Measurements from ENCODE around the gene SELENOF.

SELENOF gene

DNA sequence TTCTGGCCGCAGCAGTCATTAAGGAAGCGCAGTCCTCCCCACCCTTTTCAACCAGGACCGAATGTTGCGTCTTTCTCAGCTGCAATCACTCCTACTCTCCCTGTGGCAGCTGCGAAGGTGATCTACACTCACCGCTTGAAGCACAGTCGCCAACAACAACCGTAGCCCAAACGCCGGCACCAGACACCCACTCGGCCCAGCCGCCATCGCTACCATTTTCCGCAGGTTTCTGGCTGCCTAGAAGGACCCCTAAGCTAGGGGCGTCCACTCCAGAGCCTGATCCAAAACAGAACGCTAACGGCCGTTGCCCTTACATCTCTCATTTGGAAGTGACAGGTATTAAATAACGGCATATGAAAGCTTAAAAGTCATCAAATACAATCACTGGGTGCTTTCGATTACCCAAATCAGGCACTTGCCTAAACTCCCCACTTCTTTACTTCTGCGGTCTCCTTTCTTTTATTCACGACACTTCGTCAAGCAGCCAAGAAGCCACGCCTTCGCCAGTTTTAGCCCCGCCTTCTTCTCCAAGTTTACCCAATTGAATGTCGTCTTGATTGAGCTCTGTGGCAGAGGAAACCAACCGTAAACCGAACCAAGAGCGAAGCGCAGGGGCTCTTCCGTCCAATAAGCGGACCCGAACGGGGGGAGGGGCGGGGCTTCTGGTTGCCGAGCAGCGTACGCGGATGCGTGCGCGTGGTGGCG lies at the start of gene SELENOF:
SELENOF (minus strand) TSS at position 231 of the 705 bp plus-strand sequence; CDS start at position 216, 15 bp downstream.
- H3K9me3 ChIP-seq (ENCODE audit: control insufficient read depth in 5 of 5, low read length in 5 of 5) = no peaks in the 10 kb centered on the region
- peak within 1 kb of the TSS; percentile 97 for H3K27ac ChIP-seq (ENCODE audit: low read depth, low read length)
- H3K4me3 ChIP-seq (ENCODE audit: low read depth in 1 of 5, low read length in 5 of 5) = peak within 1 kb of the TSS; percentile 95 to 100 (median 99)
- H3K36me3 ChIP-seq (ENCODE audit: control insufficient read depth in 5 of 5, insufficient read depth in 5 of 5, low read length in 5 of 5) = peaks cover 0 to 5% (median 4%) of the 10 kb centered on the region in 5 donors
- peaks cover 8 to 32% (median 29%) of the 10 kb centered on the region in 5 donors for H3K4me1 ChIP-seq (ENCODE audit: control insufficient read depth in 5 of 5, insufficient read depth in 5 of 5, low read length in 5 of 5)
- H3K9ac ChIP-seq (ENCODE audit: low read length in 5 of 5) = peak within 1 kb of the TSS; percentile 85 to 100 (median 96)
- H3K27me3 ChIP-seq (ENCODE audit: control insufficient read depth in 5 of 5, insufficient read depth in 4 of 5, low read length in 5 of 5) = no peaks in the 10 kb centered on the region

DNA sequence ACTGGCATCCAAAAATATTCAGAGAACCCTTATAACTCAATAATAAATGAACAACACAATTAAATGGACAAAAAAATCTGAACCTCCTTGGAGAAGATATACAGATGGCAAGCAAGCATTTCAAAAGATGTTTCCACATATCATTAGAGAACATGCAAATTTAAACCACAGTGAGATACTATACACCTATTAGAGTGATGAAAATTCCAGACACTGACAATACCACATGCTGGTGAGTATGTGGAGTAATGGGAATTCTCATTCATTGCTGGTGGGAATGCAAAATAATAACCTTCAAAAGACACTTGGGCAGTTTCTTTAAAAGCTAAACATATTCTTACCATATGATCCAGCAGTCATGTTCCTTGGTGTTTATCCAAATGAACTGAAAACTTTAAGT lies 46.6 kb upstream of the SELENOF start:
- Histone ChIP-seq H3K36me3 (ENCODE audit: control insufficient read depth in 5 of 5, insufficient read depth in 5 of 5, low read length in 5 of 5) (no peaks in the 10 kb centered on the region), H3K27me3 (ENCODE audit: control insufficient read depth in 5 of 5, insufficient read depth in 4 of 5, low read length in 5 of 5) (no peaks in the 10 kb centered on the region), H3K4me3 (ENCODE audit: low read depth in 1 of 5, low read length in 5 of 5) (no peak overlapping the region)

DNA sequence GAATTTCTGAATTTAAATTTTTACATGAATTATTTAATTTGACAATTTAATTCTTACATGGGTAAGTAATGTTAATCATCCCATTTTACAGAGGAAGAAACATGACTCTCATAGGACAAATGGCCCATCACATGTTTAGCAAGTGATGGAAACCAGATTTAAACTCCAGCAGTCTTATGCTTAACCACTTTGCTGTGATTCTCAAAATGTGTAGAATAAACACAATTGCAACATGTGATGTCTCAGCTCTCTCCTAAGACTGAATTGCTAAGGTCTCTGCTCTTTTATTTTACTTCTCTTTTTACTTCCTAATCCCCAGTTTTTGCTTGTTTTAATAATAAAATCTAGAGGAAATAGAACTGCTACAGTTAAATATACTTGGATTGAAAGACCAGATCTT lies 43.3 kb upstream of the SELENOF start:
- no peak overlapping the region for H3K9ac ChIP-seq (ENCODE audit: low read length in 5 of 5)
- no peak overlapping the region for H3K27ac ChIP-seq (ENCODE audit: low read depth, low read length)
- H3K36me3 ChIP-seq (ENCODE audit: control insufficient read depth in 5 of 5, insufficient read depth in 5 of 5, low read length in 5 of 5) = no peaks in the 10 kb centered on the region
- peaks cover 0 to 6% (median 0%) of the 10 kb centered on the region in 5 donors for H3K4me1 ChIP-seq (ENCODE audit: control insufficient read depth in 5 of 5, insufficient read depth in 5 of 5, low read length in 5 of 5)
- no peak overlapping the region for H3K4me3 ChIP-seq (ENCODE audit: low read depth in 1 of 5, low read length in 5 of 5)
- no peaks in the 10 kb centered on the region for H3K27me3 ChIP-seq (ENCODE audit: control insufficient read depth in 5 of 5, insufficient read depth in 4 of 5, low read length in 5 of 5)
- no peaks in the 10 kb centered on the region for H3K9me3 ChIP-seq (ENCODE audit: control insufficient read depth in 5 of 5, low read length in 5 of 5)

More for the DNA sequence above, 46.6 kb upstream of the SELENOF start:
- Histone ChIP-seq H3K4me1 (ENCODE audit: control insufficient read depth in 5 of 5, insufficient read depth in 5 of 5, low read length in 5 of 5) (no peaks in the 10 kb centered on the region), H3K9me3 (ENCODE audit: control insufficient read depth in 5 of 5, low read length in 5 of 5) (no peaks in the 10 kb centered on the region), H3K27ac (ENCODE audit: low read depth, low read length) (no peak overlapping the region), H3K9ac (ENCODE audit: low read length in 5 of 5) (no peak overlapping the region)

DNA sequence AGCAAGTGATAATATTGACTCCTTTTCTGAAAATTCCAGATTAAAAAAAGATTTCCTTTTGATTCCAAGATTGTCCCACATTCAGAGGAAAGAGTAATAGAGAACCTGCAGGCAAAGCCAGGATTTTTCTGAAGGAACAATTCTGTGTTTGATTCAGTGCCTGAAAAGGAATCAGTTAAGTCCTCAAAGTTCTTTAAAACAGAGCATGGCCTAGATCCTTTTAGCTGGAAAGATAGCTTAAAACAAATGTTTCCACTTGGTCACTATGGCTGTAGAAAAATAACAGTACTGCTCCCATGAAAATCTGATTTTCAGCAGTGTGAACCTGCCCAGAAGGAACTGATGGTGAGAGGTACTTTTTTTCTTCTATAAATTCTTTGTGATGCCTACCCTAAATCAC lies 42.3 kb upstream of the SELENOF start:
- no peaks in the 10 kb centered on the region for H3K9me3 ChIP-seq (ENCODE audit: control insufficient read depth in 5 of 5, low read length in 5 of 5)
- no peak overlapping the region for H3K4me3 ChIP-seq (ENCODE audit: low read depth in 1 of 5, low read length in 5 of 5)
- H3K9ac ChIP-seq (ENCODE audit: low read length in 5 of 5) = no peak overlapping the region
- no peaks in the 10 kb centered on the region for H3K27me3 ChIP-seq (ENCODE audit: control insufficient read depth in 5 of 5, insufficient read depth in 4 of 5, low read length in 5 of 5)
- H3K27ac ChIP-seq (ENCODE audit: low read depth, low read length) = no peak overlapping the region
- peaks cover 0 to 6% (median 0%) of the 10 kb centered on the region in 5 donors for H3K4me1 ChIP-seq (ENCODE audit: control insufficient read depth in 5 of 5, insufficient read depth in 5 of 5, low read length in 5 of 5)
- H3K36me3 ChIP-seq (ENCODE audit: control insufficient read depth in 5 of 5, insufficient read depth in 5 of 5, low read length in 5 of 5) = no peaks in the 10 kb centered on the region

DNA sequence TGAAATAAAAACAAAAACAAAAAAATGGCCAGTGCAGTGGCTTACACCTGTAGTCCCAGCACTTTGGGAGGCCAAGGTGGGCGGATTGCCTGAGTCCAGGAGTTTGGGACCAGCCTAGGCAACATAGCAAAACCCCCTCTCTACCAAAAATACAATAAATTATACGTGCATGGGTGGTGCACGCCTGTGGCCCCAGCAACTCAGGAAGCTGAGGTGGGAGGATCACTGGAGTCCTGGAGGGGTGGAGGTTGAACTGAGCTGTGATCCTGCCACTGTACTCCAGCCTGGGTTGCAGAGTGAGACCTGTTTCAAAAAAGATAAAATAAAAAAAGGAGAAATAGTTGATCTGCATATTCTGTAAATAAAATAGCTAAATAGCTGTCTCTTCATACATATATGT lies 41.8 kb upstream of the SELENOF start:
- Histone ChIP-seq H3K9ac (ENCODE audit: low read length in 5 of 5) (no peak overlapping the region), H3K27ac (ENCODE audit: low read depth, low read length) (no peak overlapping the region), H3K9me3 (ENCODE audit: control insufficient read depth in 5 of 5, low read length in 5 of 5) (no peaks in the 10 kb centered on the region), H3K4me3 (ENCODE audit: low read depth in 1 of 5, low read length in 5 of 5) (no peak overlapping the region), H3K27me3 (ENCODE audit: control insufficient read depth in 5 of 5, insufficient read depth in 4 of 5, low read length in 5 of 5) (no peaks in the 10 kb centered on the region), H3K36me3 (ENCODE audit: control insufficient read depth in 5 of 5, insufficient read depth in 5 of 5, low read length in 5 of 5) (no peaks in the 10 kb centered on the region), H3K4me1 (ENCODE audit: control insufficient read depth in 5 of 5, insufficient read depth in 5 of 5, low read length in 5 of 5) (peaks cover 0 to 10% (median 0%) of the 10 kb centered on the region in 5 donors)

DNA sequence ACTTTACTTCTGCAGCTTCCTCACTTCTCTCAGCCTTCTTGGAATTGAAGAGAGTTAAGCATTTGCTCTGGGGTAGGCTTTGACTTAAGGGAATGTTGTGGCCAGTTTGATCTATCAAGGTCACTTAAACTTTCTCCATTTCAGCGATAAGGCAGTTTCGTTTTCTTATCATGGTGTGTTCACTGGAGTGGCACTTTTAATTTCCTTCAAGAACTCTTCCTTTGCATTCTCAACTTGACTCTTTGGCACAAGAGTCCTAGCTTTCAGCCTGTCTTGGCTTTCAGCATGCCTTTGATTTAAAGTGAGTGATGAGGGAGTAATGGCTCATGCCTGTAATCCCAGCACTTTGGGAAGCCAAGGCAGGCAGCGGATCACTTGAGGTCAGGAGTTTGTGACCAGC lies 39.2 kb upstream of the SELENOF start:
- Histone ChIP-seq H3K9ac (ENCODE audit: low read length in 5 of 5) (no peak overlapping the region), H3K36me3 (ENCODE audit: control insufficient read depth in 5 of 5, insufficient read depth in 5 of 5, low read length in 5 of 5) (no peaks in the 10 kb centered on the region), H3K9me3 (ENCODE audit: control insufficient read depth in 5 of 5, low read length in 5 of 5) (no peaks in the 10 kb centered on the region), H3K4me1 (ENCODE audit: control insufficient read depth in 5 of 5, insufficient read depth in 5 of 5, low read length in 5 of 5) (peaks cover 0 to 13% (median 0%) of the 10 kb centered on the region in 5 donors), H3K27ac (ENCODE audit: low read depth, low read length) (no peak overlapping the region), H3K27me3 (ENCODE audit: control insufficient read depth in 5 of 5, insufficient read depth in 4 of 5, low read length in 5 of 5) (no peaks in the 10 kb centered on the region), H3K4me3 (ENCODE audit: low read depth in 1 of 5, low read length in 5 of 5) (no peak overlapping the region)

DNA sequence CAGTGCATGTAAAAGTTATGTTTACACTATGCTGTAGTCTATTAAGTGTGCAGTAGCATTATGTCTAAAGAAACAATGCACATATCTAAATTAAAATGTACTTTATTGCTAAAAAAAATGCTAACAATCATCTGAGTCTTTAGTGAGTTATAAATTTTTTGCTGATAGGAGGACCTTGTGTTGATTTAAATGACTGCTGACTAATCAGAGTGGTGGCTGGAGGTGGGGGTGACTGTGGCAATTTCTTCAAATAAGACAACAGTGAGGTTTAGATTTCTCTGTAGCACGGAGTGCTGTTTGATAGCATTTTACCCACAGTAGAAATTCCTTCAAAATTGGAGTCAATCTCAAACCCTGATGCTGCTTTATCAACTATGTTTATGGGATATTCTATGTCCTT lies 37.5 kb upstream of the SELENOF start:
- H3K36me3 ChIP-seq (ENCODE audit: control insufficient read depth in 5 of 5, insufficient read depth in 5 of 5, low read length in 5 of 5) = no peaks in the 10 kb centered on the region

DNA sequence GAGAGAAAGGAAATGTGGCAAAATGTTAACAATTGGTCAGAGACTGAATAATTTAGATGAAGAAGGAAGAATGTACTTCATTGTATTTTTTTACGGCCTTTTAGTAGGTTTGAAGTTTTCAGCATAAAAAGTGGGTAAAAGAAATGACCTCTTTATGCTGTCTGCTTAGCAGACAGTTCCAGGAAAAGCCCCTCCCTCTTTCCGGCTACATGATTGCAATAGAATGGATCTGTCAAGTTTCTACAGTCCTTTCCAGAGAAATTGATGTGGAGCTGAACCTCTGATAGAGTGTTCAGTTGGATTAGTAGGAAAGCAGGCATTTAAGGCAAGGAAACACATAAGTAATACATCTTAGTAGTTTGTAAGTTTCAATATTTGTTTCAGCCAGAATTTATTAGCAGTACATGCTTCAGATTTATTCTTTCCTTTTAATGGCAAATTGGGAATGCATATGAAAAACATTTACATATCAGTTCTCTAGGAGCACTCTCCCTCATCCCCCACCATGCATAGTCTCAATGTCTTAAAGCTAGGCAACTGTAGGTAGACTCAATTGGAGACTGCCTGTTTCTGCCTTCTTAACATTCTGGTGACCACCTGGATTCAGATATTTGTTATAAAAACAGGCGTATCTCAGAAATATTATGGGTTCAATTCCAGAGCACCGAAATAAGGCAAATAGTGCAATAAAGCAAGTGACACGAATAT lies 36.9 kb upstream of the SELENOF start:
- Histone ChIP-seq H3K9ac (ENCODE audit: low read length in 5 of 5) (no peak overlapping the region), H3K36me3 (ENCODE audit: control insufficient read depth in 5 of 5, insufficient read depth in 5 of 5, low read length in 5 of 5) (no peaks in the 10 kb centered on the region), H3K9me3 (ENCODE audit: control insufficient read depth in 5 of 5, low read length in 5 of 5) (no peaks in the 10 kb centered on the region), H3K27ac (ENCODE audit: low read depth, low read length) (no peak overlapping the region), H3K4me3 (ENCODE audit: low read depth in 1 of 5, low read length in 5 of 5) (no peak overlapping the region), H3K4me1 (ENCODE audit: control insufficient read depth in 5 of 5, insufficient read depth in 5 of 5, low read length in 5 of 5) (peaks cover 0 to 16% (median 0%) of the 10 kb centered on the region in 5 donors), H3K27me3 (ENCODE audit: control insufficient read depth in 5 of 5, insufficient read depth in 4 of 5, low read length in 5 of 5) (no peaks in the 10 kb centered on the region)

More for the DNA sequence above, 37.5 kb upstream of the SELENOF start:
- Histone ChIP-seq H3K4me3 (ENCODE audit: low read depth in 1 of 5, low read length in 5 of 5) (no peak overlapping the region), H3K27me3 (ENCODE audit: control insufficient read depth in 5 of 5, insufficient read depth in 4 of 5, low read length in 5 of 5) (no peaks in the 10 kb centered on the region), H3K27ac (ENCODE audit: low read depth, low read length) (no peak overlapping the region), H3K9ac (ENCODE audit: low read length in 5 of 5) (no peak overlapping the region), H3K9me3 (ENCODE audit: control insufficient read depth in 5 of 5, low read length in 5 of 5) (no peaks in the 10 kb centered on the region), H3K4me1 (ENCODE audit: control insufficient read depth in 5 of 5, insufficient read depth in 5 of 5, low read length in 5 of 5) (peaks cover 0 to 16% (median 0%) of the 10 kb centered on the region in 5 donors)

DNA sequence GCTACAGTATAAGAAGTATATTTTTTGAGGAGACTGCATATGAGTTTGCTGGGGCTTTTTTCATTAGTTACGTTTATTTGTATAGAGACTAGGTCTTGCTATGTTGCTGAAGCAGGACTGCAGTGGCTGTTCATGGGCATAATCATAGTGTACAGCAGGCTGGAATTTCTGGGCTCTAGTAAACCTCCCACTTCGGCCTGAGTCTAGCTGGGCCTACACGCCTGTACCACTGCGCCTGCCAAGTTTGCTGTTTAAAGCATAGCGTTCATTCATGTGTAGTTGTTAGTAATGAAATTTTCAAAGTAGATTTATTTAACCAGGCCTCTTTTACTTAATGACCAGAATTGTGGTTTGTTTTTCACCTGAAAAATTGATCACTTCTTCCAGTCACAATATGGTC lies 34.3 kb upstream of the SELENOF start:
- H3K4me3 ChIP-seq (ENCODE audit: low read depth in 1 of 5, low read length in 5 of 5) = no peak overlapping the region
- H3K4me1 ChIP-seq (ENCODE audit: control insufficient read depth in 5 of 5, insufficient read depth in 5 of 5, low read length in 5 of 5) = peaks cover 0 to 13% (median 0%) of the 10 kb centered on the region in 5 donors
- H3K9me3 ChIP-seq (ENCODE audit: control insufficient read depth in 5 of 5, low read length in 5 of 5) = no peaks in the 10 kb centered on the region
- no peaks in the 10 kb centered on the region for H3K27me3 ChIP-seq (ENCODE audit: control insufficient read depth in 5 of 5, insufficient read depth in 4 of 5, low read length in 5 of 5)
- H3K9ac ChIP-seq (ENCODE audit: low read length in 5 of 5) = no peak overlapping the region
- H3K36me3 ChIP-seq (ENCODE audit: control insufficient read depth in 5 of 5, insufficient read depth in 5 of 5, low read length in 5 of 5) = no peaks in the 10 kb centered on the region
- no peak overlapping the region for H3K27ac ChIP-seq (ENCODE audit: low read depth, low read length)

DNA sequence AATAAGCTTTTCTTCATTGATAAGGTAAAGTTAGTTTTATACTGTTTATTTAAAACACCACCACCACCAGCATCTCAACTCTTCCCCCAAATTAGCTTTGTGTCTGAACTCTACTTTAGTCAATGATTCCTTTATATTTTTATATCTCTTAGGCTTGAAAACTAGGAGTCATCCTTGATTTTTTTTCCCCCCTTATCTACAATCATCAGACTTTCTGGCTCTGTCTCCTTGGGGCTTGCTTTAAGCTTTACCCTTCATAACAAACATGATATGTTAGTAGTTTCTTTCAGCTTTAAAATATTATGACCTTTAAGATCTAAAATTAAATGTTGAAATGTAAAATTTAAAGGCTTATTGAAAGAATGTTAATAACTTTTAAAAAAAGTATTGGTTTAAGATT lies 28.8 kb upstream of the SELENOF start:
- no peaks in the 10 kb centered on the region for H3K36me3 ChIP-seq (ENCODE audit: control insufficient read depth in 5 of 5, insufficient read depth in 5 of 5, low read length in 5 of 5)
- no peak overlapping the region for H3K9ac ChIP-seq (ENCODE audit: low read length in 5 of 5)
- peaks cover 0 to 3% (median 0%) of the 10 kb centered on the region in 5 donors for H3K4me1 ChIP-seq (ENCODE audit: control insufficient read depth in 5 of 5, insufficient read depth in 5 of 5, low read length in 5 of 5)
- no peak overlapping the region for H3K27ac ChIP-seq (ENCODE audit: low read depth, low read length)
- no peak overlapping the region for H3K4me3 ChIP-seq (ENCODE audit: low read depth in 1 of 5, low read length in 5 of 5)
- no peaks in the 10 kb centered on the region for H3K9me3 ChIP-seq (ENCODE audit: control insufficient read depth in 5 of 5, low read length in 5 of 5)
- H3K27me3 ChIP-seq (ENCODE audit: control insufficient read depth in 5 of 5, insufficient read depth in 4 of 5, low read length in 5 of 5) = no peaks in the 10 kb centered on the region
